Neural progenitor cell (in vitro differentiated cells): ENCODE measurements around the gene PXDN. TPM values are rescaled to one million over a fixed set of nuclear protein-coding genes. Genes with fewer than 3 reads are reported as not detected.
A peak's percentile ranks its signal among the peaks of the same experiment; 100 is the strongest.

ENCODE experiments used
- DNase-seq: peaks from one replicate; pipeline ENCODE4 v3.0.0-alpha.2; 2016; ENCODE audit warnings: low spot score
- H2AFZ ChIP-seq: fragments of 200-600 bp; sonication (generic); replicated peaks from 2 replicates; pipeline ENCODE4 v1.6.1; 2016; ENCODE audit warnings: antibody characterized with exemption
- H3F3A ChIP-seq: fragments of 200-600 bp; sonication (generic); 2 replicates; pipeline ENCODE4 v1.6.1; 2016; ENCODE audit warnings: antibody characterized with exemption, low read depth
- H3K27ac ChIP-seq: fragments of 200-600 bp; sonication (generic); 2 replicates; pipeline ENCODE4 v1.5.1; 2016; ENCODE audit warnings: mild to moderate bottlenecking
- H3K27me3 ChIP-seq: fragments of 200-600 bp; sonication (generic); 2 replicates; pipeline ENCODE4 v1.6.1; 2016; ENCODE audit warnings: mild to moderate bottlenecking, moderate library complexity
- H3K36me3 ChIP-seq: fragments of 200-600 bp; sonication (generic); 2 replicates; pipeline ENCODE4 v1.5.1; 2016
- H3K4me1 ChIP-seq: fragments of 200-600 bp; sonication (generic); 2 replicates; pipeline ENCODE4 v1.6.1; 2016; ENCODE audit warnings: mixed run types
- H3K4me2 ChIP-seq: fragments of 200-600 bp; sonication (generic); 2 replicates; pipeline ENCODE4 v1.6.1; 2016
- H3K4me3 ChIP-seq: fragments of 200-600 bp; sonication (generic); 2 replicates; pipeline ENCODE4 v1.5.1; 2016
- H3K79me2 ChIP-seq: fragments of 200-600 bp; sonication (generic); 2 replicates; pipeline ENCODE4 v1.6.1; 2016; ENCODE audit warnings: low read depth
- H3K9ac ChIP-seq: fragments of 200-600 bp; sonication (generic); 2 replicates; pipeline ENCODE4 v1.6.1; 2016
- H3K9me3 ChIP-seq: fragments of 200-600 bp; sonication (generic); 2 replicates; pipeline ENCODE4 v1.5.1; 2016; ENCODE audit warnings: low read depth
- H4K20me1 ChIP-seq: fragments of 200-600 bp; sonication (generic); 2 replicates; pipeline ENCODE4 v1.6.1; 2016; ENCODE audit warnings: low read depth
- H3K27ac Mint-ChIP-seq: 3 replicates; pipeline ENCODE4 v1.8.0; 2021; ENCODE audit warnings: mixed read lengths
- H3K27me3 Mint-ChIP-seq: 2 replicates; pipeline ENCODE4 v1.8.0; 2022; ENCODE audit warnings: low read depth, mild to moderate bottlenecking, inconsistent platforms, moderate library complexity, mixed read lengths; ENCODE audit not compliant: insufficient read depth
- H3K36me3 Mint-ChIP-seq: 3 replicates; pipeline ENCODE4 v1.8.0; 2021; ENCODE audit warnings: mixed read lengths
- H3K4me1 Mint-ChIP-seq: 3 replicates; pipeline ENCODE4 v1.8.0; 2021; ENCODE audit warnings: mixed read lengths
- H3K4me3 Mint-ChIP-seq: 3 replicates; pipeline ENCODE4 v1.8.0; 2021; ENCODE audit warnings: mild to moderate bottlenecking, moderate library complexity, mixed read lengths
- H3K9me3 Mint-ChIP-seq: 3 replicates; pipeline ENCODE4 v1.8.0; 2020; ENCODE audit warnings: mixed read lengths
- CTCF ChIP-seq: fragments of 200-600 bp; sonication (generic); IDR thresholded peaks from 2 replicates; pipeline ENCODE4 v1.5.1; 2017; ENCODE audit warnings: antibody characterized with exemption, mild to moderate bottlenecking
- EZH2 ChIP-seq: fragments of 200-600 bp; sonication (generic); IDR thresholded peaks from 2 replicates; pipeline ENCODE4 v1.6.1; 2017; ENCODE audit warnings: antibody characterized with exemption, mild to moderate bottlenecking, moderate library complexity
- EZH2phosphoT487 ChIP-seq: fragments of 200-600 bp; sonication (generic); IDR thresholded peaks from 2 replicates; pipeline ENCODE4 v1.6.1; 2017; ENCODE audit warnings: antibody characterized with exemption
- total RNA-seq: library from RNA; depleted of rRNA; stranded (reverse); fragments of >200 nt; gene quantifications from 2 replicates; pipeline ENCODE4 v1.2.3, GENCODE V29; 2015; ENCODE audit warnings: low replicate concordance

The PXDN gene
- total RNA-seq, 1 donor from 2014 or later = 118 TPM

DNA sequence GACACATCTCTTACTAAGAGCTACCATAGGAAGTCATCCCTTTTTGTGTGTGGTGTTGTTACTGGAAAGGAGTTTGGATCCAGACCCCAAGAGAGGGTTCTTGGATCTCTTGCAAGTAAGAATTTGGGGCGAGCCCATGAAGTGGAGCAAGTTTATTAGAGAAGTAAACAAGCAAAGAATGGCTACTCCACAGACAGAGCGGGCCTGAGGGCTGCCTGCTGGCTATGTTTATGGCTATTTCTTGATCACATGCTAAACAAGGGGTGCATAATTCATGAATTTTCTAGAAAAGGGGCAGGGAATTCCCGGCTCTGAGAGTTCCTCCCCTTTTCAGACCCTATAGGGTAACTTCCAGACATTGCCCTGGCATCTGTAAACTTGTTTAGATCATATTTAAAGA, 30.6 kb upstream of the PXDN start:
- no peaks in the 10 kb centered on the region for H3K9me3 Mint-ChIP-seq
- Histone ChIP-seq H3K36me3 (no peaks in the 10 kb centered on the region), H3K9me3 (no peaks in the 10 kb centered on the region)

GRCh38 chr2:1773883-1774282, 29.6 kb upstream of the PXDN start:
- Mint-ChIP-seq H3K4me3 (no peak overlapping the region), H3K27me3 (peaks cover 9% of the 10 kb centered on the region), H3K9me3 (no peaks in the 10 kb centered on the region), H3K27ac (no peak overlapping the region), H3K4me1 (peaks cover 7% of the 10 kb centered on the region), H3K36me3 (no peaks in the 10 kb centered on the region)
- Histone ChIP-seq H3K27me3 (no peaks in the 10 kb centered on the region), H3K79me2 (no peaks in the 10 kb centered on the region), H3F3A (no peaks in the 10 kb centered on the region), H3K4me1 (peaks cover 5% of the 10 kb centered on the region), H3K9ac (no peak overlapping the region), H3K9me3 (no peaks in the 10 kb centered on the region), H3K36me3 (no peaks in the 10 kb centered on the region), H3K4me2 (no peak overlapping the region), H3K4me3 (no peak overlapping the region), H3K27ac (no peak overlapping the region), H4K20me1 (no peaks in the 10 kb centered on the region), H2AFZ (no peak overlapping the region)
- no peak for DNase-seq
- TF ChIP-seq EZH2phosphoT487 (no peak), CTCF (no peak), EZH2 (no peak)

More for the DNA sequence above, 30.6 kb upstream of the PXDN start:
- H2AFZ ChIP-seq = no peak overlapping the region
- no peak overlapping the region for H3K27ac ChIP-seq
- no peaks in the 10 kb centered on the region for H4K20me1 ChIP-seq
- no peak overlapping the region for H3K9ac ChIP-seq
- H3K27me3 Mint-ChIP-seq = peaks cover 9% of the 10 kb centered on the region
- H3K27me3 ChIP-seq = no peaks in the 10 kb centered on the region
- H3K4me2 ChIP-seq = no peak overlapping the region
- no peak overlapping the region for H3K27ac Mint-ChIP-seq
- H3K4me3 Mint-ChIP-seq = no peak overlapping the region
- TF ChIP-seq EZH2phosphoT487 (no peak), EZH2 (no peak), CTCF (no peak)
- H3K36me3 Mint-ChIP-seq = no peaks in the 10 kb centered on the region
- no peaks in the 10 kb centered on the region for H3K79me2 ChIP-seq
- H3K4me1 ChIP-seq = peaks cover 5% of the 10 kb centered on the region
- no peaks in the 10 kb centered on the region for H3F3A ChIP-seq
- peaks cover 7% of the 10 kb centered on the region for H3K4me1 Mint-ChIP-seq
- H3K4me3 ChIP-seq = no peak overlapping the region
- no peak for DNase-seq

DNA sequence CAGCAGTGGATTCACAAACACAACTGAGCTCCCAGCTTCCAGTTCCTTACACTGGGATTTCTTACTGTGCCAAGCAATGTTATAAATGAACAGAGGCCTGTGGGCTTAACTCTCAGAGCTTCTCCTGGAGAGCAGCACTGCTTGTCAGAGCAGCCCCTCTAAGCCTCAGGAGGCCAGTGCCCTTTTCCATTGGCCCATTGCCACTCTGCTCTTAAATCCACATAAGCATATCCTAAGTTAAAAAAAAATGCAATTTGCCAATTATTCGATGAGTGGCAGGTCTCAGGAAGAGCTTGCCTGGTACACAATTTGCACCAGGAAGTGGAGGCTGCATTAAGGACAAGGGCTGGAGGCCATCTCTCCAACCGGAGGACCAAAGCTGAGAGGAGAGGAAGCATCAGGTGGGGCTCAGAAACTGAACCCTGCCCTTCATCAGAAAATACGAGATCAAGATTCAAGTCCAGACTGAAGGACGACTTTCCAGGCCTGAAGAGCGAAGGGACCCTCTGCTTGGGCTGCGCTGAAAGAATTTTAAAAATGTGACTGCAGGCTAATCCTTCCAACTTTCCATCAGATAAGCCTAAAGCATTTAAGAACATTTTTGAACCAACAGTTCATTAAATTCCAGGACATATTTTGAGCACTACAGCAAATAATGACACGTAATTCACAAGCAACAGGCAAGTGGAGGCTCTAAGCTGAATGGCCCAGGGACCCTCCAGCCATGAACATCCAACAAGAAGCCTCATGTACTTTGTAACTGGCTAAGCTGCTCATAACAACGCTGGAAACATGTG, 28.4 kb upstream of the PXDN start:
- peak overlapping the region; percentile 21 for H3K27ac Mint-ChIP-seq
- Histone ChIP-seq H4K20me1 (no peaks in the 10 kb centered on the region), H3K4me2 (no peak overlapping the region), H3F3A (peaks cover 1% of the 10 kb centered on the region), H3K4me3 (no peak overlapping the region), H3K27ac (no peak overlapping the region), H3K79me2 (no peaks in the 10 kb centered on the region), H3K9ac (no peak overlapping the region), H3K4me1 (peaks cover 6% of the 10 kb centered on the region), H2AFZ (no peak overlapping the region), H3K27me3 (no peaks in the 10 kb centered on the region), H3K36me3 (no peaks in the 10 kb centered on the region), H3K9me3 (no peaks in the 10 kb centered on the region)
- peaks cover 8% of the 10 kb centered on the region for H3K4me1 Mint-ChIP-seq
- no peak for TF ChIP-seq EZH2
- no peak for TF ChIP-seq EZH2phosphoT487
- TF ChIP-seq CTCF = no peak
- H3K36me3 Mint-ChIP-seq = no peaks in the 10 kb centered on the region
- H3K27me3 Mint-ChIP-seq = peaks cover 9% of the 10 kb centered on the region
- H3K9me3 Mint-ChIP-seq = no peaks in the 10 kb centered on the region
- no peak for DNase-seq
- no peak overlapping the region for H3K4me3 Mint-ChIP-seq
